H1 (cell line): ENCODE results near the gene MRTFA. TPM values are rescaled to one million over a fixed set of nuclear protein-coding genes. Genes with fewer than 3 reads are reported as not detected.
A peak's percentile ranks its signal among the peaks of the same experiment; 100 is the strongest.

Source experiments
- CTCF ChIA-PET: fragments of 300-600 bp; sonication (Branson Sonifier 250); formaldehyde crosslinking; loops from one replicate; lab custom pipeline; 2021; ENCODE audit not compliant: partially characterized antibody; lab: Charles Lee
- POLR2A ChIA-PET: fragments of 300-600 bp; sonication (Branson Sonifier 250); formaldehyde crosslinking; loops from one replicate; lab custom pipeline; 2021; ENCODE audit warnings: inconsistent platforms; ENCODE audit not compliant: partially characterized antibody; lab: Charles Lee
- DNase-seq, 2 experiments: peaks; one replicate each; pipeline versions ENCODE4 v3.0.0 to v3.0.0-alpha.2; 2010 to 2022; ENCODE audit warnings: low spot score in 2 of 2, low read depth in 1 of 2, mixed read lengths in 1 of 2
- FAIRE-seq: peaks from 2 replicates; lab custom pipeline; 2011; peaks lifted over from hg19 to GRCh38; lab: Jason Lieb, UNC
- H2AFZ ChIP-seq: 2 replicates; pipeline ENCODE4 v1.8.1; 2012; ENCODE audit warnings: low read length, inconsistent platforms
- H2AK5ac ChIP-seq: 2 replicates; pipeline ENCODE4 v1.6.1; 2013; ENCODE audit warnings: low read depth, low read length
- H2BK120ac ChIP-seq: replicated peaks from 2 replicates; pipeline ENCODE3; 2013; ENCODE audit warnings: low read depth, low read length, inconsistent platforms
- H2BK12ac ChIP-seq: 2 replicates; pipeline ENCODE4 v1.6.1; 2013; ENCODE audit warnings: low read depth, low read length
- H2BK15ac ChIP-seq: 2 replicates; pipeline ENCODE4 v1.6.1; 2013; ENCODE audit warnings: low read length
- H2BK20ac ChIP-seq: 2 replicates; pipeline ENCODE4 v1.6.1; 2013; ENCODE audit warnings: low read length
- H2BK5ac ChIP-seq: 2 replicates; pipeline ENCODE4 v1.6.1; 2013; ENCODE audit warnings: low read depth, low read length
- H3K14ac ChIP-seq: 2 replicates; pipeline ENCODE4 v1.6.1; 2013; ENCODE audit warnings: inconsistent platforms; ENCODE audit not compliant: insufficient read length
- H3K18ac ChIP-seq: 2 replicates; pipeline ENCODE4 v1.6.1; 2013; ENCODE audit warnings: low read length; ENCODE audit errors: extremely low read depth
- H3K23ac ChIP-seq: 2 replicates; pipeline ENCODE4 v1.6.1; 2013; ENCODE audit warnings: inconsistent platforms; ENCODE audit not compliant: insufficient read length
- H3K23me2 ChIP-seq: 2 replicates; pipeline ENCODE4 v1.6.1; 2013; ENCODE audit warnings: low read depth, low read length
- H3K27ac ChIP-seq: 2 replicates; pipeline ENCODE4 v1.6.1; 2011; ENCODE audit warnings: low read depth, low read length, inconsistent platforms
- H3K27me3 ChIP-seq, 4 experiments: replicated peaks in 1 of 4; 1 replicate in 1 of 4; 2 replicates in 3 of 4; pipeline versions ENCODE4 v1.6.1 to v1.8.1; 2011 to 2013; ENCODE audit warnings: low read length in 3 of 4, mild to moderate bottlenecking in 3 of 4, inconsistent platforms in 2 of 4, mixed read lengths in 2 of 4, moderate library complexity in 1 of 4; ENCODE audit not compliant: control insufficient read depth in 3 of 4, insufficient read depth in 3 of 4; ENCODE audit errors: extremely low read depth in 1 of 4
- H3K36me3 ChIP-seq, 4 experiments: 2 replicates each; pipeline versions ENCODE4 v1.6.1 to v1.8.1; 2011 to 2013; ENCODE audit warnings: mild to moderate bottlenecking in 4 of 4, low read length in 3 of 4, moderate library complexity in 2 of 4, control low read depth in 1 of 4, inconsistent platforms in 1 of 4; ENCODE audit not compliant: insufficient read depth in 4 of 4, control insufficient read depth in 2 of 4
- H3K4ac ChIP-seq: replicated peaks from 2 replicates; pipeline ENCODE3; 2013; ENCODE audit warnings: low read length, low read depth, mixed read lengths, inconsistent platforms; ENCODE audit not compliant: insufficient read length
- H3K4me1 ChIP-seq, 4 experiments: replicated peaks in 1 of 4; 1 replicate in 1 of 4; 2 replicates in 3 of 4; pipeline versions ENCODE4 v1.6.1 to v1.8.1; 2011 to 2013; ENCODE audit warnings: low read length in 3 of 4, inconsistent platforms in 2 of 4, mixed read lengths in 1 of 4; ENCODE audit not compliant: insufficient read depth in 4 of 4, control insufficient read depth in 3 of 4
- H3K4me2 ChIP-seq, 2 experiments: 2 replicates each; pipeline versions ENCODE4 v1.6.1 to v1.8.1; 2011 to 2013; ENCODE audit warnings: low read depth in 2 of 2, low read length in 2 of 2, control low read depth in 1 of 2, inconsistent platforms in 1 of 2, mild to moderate bottlenecking in 1 of 2; ENCODE audit not compliant: insufficient read depth in 1 of 2
- H3K4me3 ChIP-seq, 4 experiments: fragments of 200-600, 300-600 bp in 1 of 4; sonication (generic), shearing (Covaris generic), sonication (Bioruptor Twin) in 1 of 4; 2 replicates each; pipeline versions ENCODE4 v1.5.1 to v1.8.1; 2011 to 2016; ENCODE audit warnings: low read length in 4 of 4, low read depth in 3 of 4, control low read depth in 2 of 4, inconsistent platforms in 2 of 4, mild to moderate bottlenecking in 2 of 4, mixed read lengths in 1 of 4, moderate library complexity in 1 of 4; ENCODE audit not compliant: insufficient read depth in 2 of 4; ENCODE audit errors: extremely low read depth in 1 of 4
- H3K56ac ChIP-seq: replicated peaks from 2 replicates; pipeline ENCODE3; 2013; ENCODE audit warnings: low read depth, mild to moderate bottlenecking, mixed read lengths, low read length, inconsistent platforms; ENCODE audit not compliant: insufficient read length
- H3K79me1 ChIP-seq: 2 replicates; pipeline ENCODE4 v1.6.1; 2013; ENCODE audit warnings: low read depth, low read length, control low read depth
- H3K79me2 ChIP-seq, 2 experiments: 2 replicates each; pipeline versions ENCODE4 v1.6.1 to v1.8.1; 2012 to 2013; ENCODE audit warnings: low read length in 2 of 2, mild to moderate bottlenecking in 2 of 2, inconsistent platforms in 1 of 2; ENCODE audit not compliant: insufficient read depth in 2 of 2, control insufficient read depth in 1 of 2
- H3K9ac ChIP-seq, 4 experiments: replicated peaks in 1 of 4; 1 replicate in 1 of 4; 2 replicates in 3 of 4; pipeline versions ENCODE4 v1.6.1 to v1.8.1; 2011 to 2013; ENCODE audit warnings: low read depth in 3 of 4, low read length in 3 of 4, control low read depth in 2 of 4, mild to moderate bottlenecking in 2 of 4, moderate library complexity in 2 of 4, inconsistent platforms in 1 of 4; ENCODE audit errors: extremely low read depth in 1 of 4
- H3K9me3 ChIP-seq, 2 experiments: 2 replicates each; pipeline versions ENCODE4 v1.6.1 to v1.8.1; 2012 to 2013; ENCODE audit warnings: mild to moderate bottlenecking in 2 of 2, moderate library complexity in 2 of 2, control low read depth in 1 of 2, inconsistent platforms in 1 of 2, low read depth in 1 of 2, low read length in 1 of 2, mixed read lengths in 1 of 2; ENCODE audit not compliant: insufficient read depth in 2 of 2
- H4K20me1 ChIP-seq, 2 experiments: replicated peaks in 1 of 2; 2 replicates each; pipeline versions ENCODE3 to v1.8.1; 2011 to 2013; ENCODE audit warnings: inconsistent platforms in 2 of 2, low read length in 2 of 2, mild to moderate bottlenecking in 1 of 2; ENCODE audit not compliant: insufficient read depth in 2 of 2, control insufficient read depth in 1 of 2
- H4K5ac ChIP-seq: 2 replicates; pipeline ENCODE4 v1.6.1; 2013; ENCODE audit warnings: low read length, low read depth, mixed read lengths, inconsistent platforms; ENCODE audit not compliant: insufficient read length
- H4K8ac ChIP-seq: 2 replicates; pipeline ENCODE4 v1.8.0; 2013; ENCODE audit warnings: mild to moderate bottlenecking, moderate library complexity, low read length, inconsistent platforms; ENCODE audit not compliant: insufficient read depth; ENCODE audit errors: extremely low read depth
- H4K91ac ChIP-seq: replicated peaks from 2 replicates; pipeline ENCODE3; 2013; ENCODE audit warnings: low read length, mixed read lengths, inconsistent platforms; ENCODE audit not compliant: insufficient read length
- ASH2L ChIP-seq: fragments of 200-600, 300-600 bp; sonication (generic); IDR thresholded peaks from one replicate; pipeline ENCODE4 v1.7.1; 2017; ENCODE audit warnings: low read length
- BCL11A ChIP-seq, 2 experiments: IDR thresholded peaks; one replicate each; pipeline ENCODE4 v1.6.1; 2011; ENCODE audit warnings: low read depth in 2 of 2, low read length in 2 of 2, mild to moderate bottlenecking in 2 of 2
- BRCA1 ChIP-seq: IDR thresholded peaks from 2 replicates; pipeline ENCODE4 v1.6.1; 2012; ENCODE audit warnings: low read depth, low read length, improper control_type of control experiment
- CHD2 ChIP-seq: IDR thresholded peaks from 2 replicates; pipeline ENCODE4 v1.6.1; 2012; ENCODE audit warnings: low read length, improper control_type of control experiment
- EP300 ChIP-seq, 2 experiments: IDR thresholded peaks; 1 replicate in 1 of 2; 2 replicates in 1 of 2; pipeline ENCODE4 v1.6.1; 2011 to 2012; ENCODE audit warnings: low read depth in 2 of 2, low read length in 2 of 2, mild to moderate bottlenecking in 2 of 2, borderline replicate concordance in 1 of 2, inconsistent platforms in 1 of 2, moderate library complexity in 1 of 2
- EZH2 ChIP-seq: fragments of 200-600 bp; sonication (generic); IDR thresholded peaks from 2 replicates; pipeline ENCODE4 v1.7.1; 2012; ENCODE audit warnings: low read depth, mild to moderate bottlenecking, moderate library complexity, low read length, inconsistent platforms; ENCODE audit not compliant: severe bottlenecking
- POLR2A ChIP-seq, 2 experiments: IDR thresholded peaks; 1 replicate in 1 of 2; 2 replicates in 1 of 2; pipeline ENCODE4 v1.6.1; 2011; ENCODE audit warnings: low read depth in 2 of 2, low read length in 2 of 2, mild to moderate bottlenecking in 2 of 2; ENCODE audit errors: control extremely low read depth in 1 of 2
- SAP30 ChIP-seq: fragments of 300-600 bp; sonication (generic); IDR thresholded peaks from 2 replicates; pipeline ENCODE4 v1.7.1; 2012; ENCODE audit warnings: low read length, moderate library complexity, mild to moderate bottlenecking, inconsistent platforms; ENCODE audit not compliant: insufficient read depth, insufficient replicate concordance
- SIN3A ChIP-seq, 2 experiments: IDR thresholded peaks in 1 of 2; conservative IDR thresholded peaks in 1 of 2; 2 replicates each; pipeline ENCODE4 v1.6.1; 2011 to 2012; ENCODE audit warnings: low read length in 2 of 2, improper control_type of control experiment in 1 of 2, low read depth in 1 of 2, mild to moderate bottlenecking in 1 of 2
- SIX5 ChIP-seq: IDR thresholded peaks from 2 replicates; pipeline ENCODE4 v1.6.1; 2011; ENCODE audit warnings: mild to moderate bottlenecking, low read depth, low read length
- SRF ChIP-seq: IDR thresholded peaks from 2 replicates; pipeline ENCODE4 v1.6.1; 2011; ENCODE audit warnings: mild to moderate bottlenecking, low read depth, low read length, moderate library complexity
- TBP ChIP-seq: IDR thresholded peaks from 2 replicates; pipeline ENCODE4 v1.6.1; 2011; ENCODE audit warnings: low read depth, low read length, improper control_type of control experiment
- WGBS, 2 experiments: shearing (Covaris generic) in 1 of 2; methylation state at CpG; one replicate each; pipeline versions ENCODE4 v1.1.6 to v1.1.7; 2013 to 2015; ENCODE audit warnings: low lambda C conversion rate in 2 of 2, mixed read lengths in 2 of 2, inconsistent platforms in 1 of 2, low coverage in 1 of 2, missing lambda C conversion rate in 1 of 2; ENCODE audit not compliant: insufficient replicate concordance in 2 of 2, insufficient coverage in 1 of 2, insufficient read length in 1 of 2; ENCODE audit errors: extremely low coverage in 1 of 2, missing lambda C conversion rate in 1 of 2; 5-methylcytosine and 5-hydroxymethylcytosine counted together
- polyA plus RNA-seq, 7 experiments: library from polyadenylated mRNA; depleted of rRNA in 3 of 7; stranded (reverse) in 5 of 7; unstranded in 2 of 7; fragments of >200 nt in 5 of 7; fragments of 200-250 nt in 2 of 7; gene quantifications; 1 replicate in 5 of 7; 2 replicates in 1 of 7; 4 replicates in 1 of 7; pipeline versions ENCODE4 v1.2.1 to v1.2.3, GENCODE V29; 2011 to 2013; ENCODE audit warnings: missing spikeins in 2 of 7, mixed read lengths in 2 of 7
- total RNA-seq: library from RNA; stranded (reverse); fragmentation: NEBNext Ultra II Directional; extraction: Animal tissue kit (Norgen Biotek cat#: 25700); gene quantifications from 2 replicates; pipeline ENCODE4 v1.2.1, GENCODE V29; 2021

The MRTFA gene
- total and polyA plus RNA-seq, 2 of the 8 experiments (the other 6 are each of a cell fraction or from before 2014, with no cell fraction given), result 5.4 to 37.9 TPM

- CTCF ChIA-PET, result interaction anchor here (0.7 kb wide), 1 partner anchor 11 kb away, joined by 3 read pairs; no protein-coding TSS in a partner anchor
- TF ChIP-seq ASH2L, result no peak
- no peak for TF ChIP-seq BCL11A (IDR thresholded peaks at IDR 0.05; ENCODE audit: low read depth in 2 of 2, low read length in 2 of 2)
- TF ChIP-seq EZH2, result no peak
- no peak for TF ChIP-seq SRF
- no peak for TF ChIP-seq TBP
- TF ChIP-seq SAP30, result no peak
- no peak for TF ChIP-seq SIX5
- no peak for TF ChIP-seq SIN3A (conservative IDR thresholded peaks at IDR 0.05 in 1 of 2, IDR thresholded peaks at IDR 0.05 in 1 of 2; ENCODE audit: low read depth in 1 of 2, low read length in 2 of 2)
- TF ChIP-seq POLR2A (IDR thresholded peaks at IDR 0.05; ENCODE audit: control extremely low read depth in 1 of 2, low read depth in 2 of 2, low read length in 2 of 2), result no peak
- TF ChIP-seq CHD2, result no peak
- TF ChIP-seq BRCA1, result no peak
- TF ChIP-seq EP300 (IDR thresholded peaks at IDR 0.05; ENCODE audit: borderline replicate concordance in 1 of 2, low read depth in 2 of 2, low read length in 2 of 2), result no peak
Measured at GRCh38 chr22:40387746-40388145, 248.8 kb downstream of the MRTFA start.

More at GRCh38 chr22:40387746-40388145, 248.8 kb downstream of the MRTFA start:
- Histone ChIP-seq H2AK5ac (no peak overlapping the region), H3K9ac (no peak overlapping the region), H3K18ac (no peak overlapping the region), H3K4me3 (no peak overlapping the region), H2BK5ac (no peak overlapping the region), H3K14ac (no peak overlapping the region), H4K20me1 (peaks cover 2 to 5% of the 10 kb centered on the region in 2 experiments), H2BK12ac (no peak overlapping the region), H4K5ac (no peak overlapping the region), H3K4me2 (no peak overlapping the region), H3K36me3 (no peaks in the 10 kb centered on the region), H4K91ac (no peak overlapping the region), H2AFZ (no peak overlapping the region), H3K4ac (no peak overlapping the region), H2BK20ac (no peak overlapping the region), H3K23ac (no peak overlapping the region), H3K79me1 (peaks cover 5% of the 10 kb centered on the region; the same call in 1 of the 2 replicates), H3K56ac (no peak overlapping the region), H4K8ac (no peak overlapping the region), H3K23me2 (no peaks in the 10 kb centered on the region; the same call in 1 of the 2 replicates), H3K4me1 (no peaks in the 10 kb centered on the region), H3K9me3 (no peaks in the 10 kb centered on the region), H3K79me2 (no peaks in the 10 kb centered on the region), H2BK15ac (no peak overlapping the region), H2BK120ac (no peak overlapping the region), H3K27ac (no peak overlapping the region), H3K27me3 (no peaks in the 10 kb centered on the region)
- POLR2A ChIA-PET, result no interaction called here
- 90% methylated on average over 5 of the region's 5 CpGs; no CpG with 5 or more reads in 1 of the 2 experiments for WGBS, 2 experiments
- DNase-seq (no peak), FAIRE-seq (peak; percentile 32)
